ENCODE data around the gene MAU2.

Gene MAU2

DNA sequence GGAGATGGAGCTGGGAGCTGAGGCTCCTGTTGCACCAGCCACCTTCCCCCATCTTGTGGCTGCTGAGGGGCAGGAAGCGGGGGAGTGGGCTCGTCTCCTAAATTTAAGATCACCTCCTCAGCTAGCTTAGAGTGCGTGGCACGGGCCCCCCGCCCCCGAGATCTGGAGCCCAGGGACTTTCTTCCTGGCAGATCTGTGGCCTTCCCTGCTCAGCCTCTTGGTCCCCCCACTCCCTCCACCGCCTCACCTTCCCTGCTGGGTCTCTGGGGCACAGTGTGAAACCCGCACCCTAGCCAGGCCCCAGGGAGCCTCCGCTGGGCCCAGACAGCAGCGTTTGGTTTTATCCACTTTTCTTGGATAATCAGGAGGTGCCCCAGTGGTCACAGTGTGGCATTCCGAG, 35.9 kb downstream of the MAU2 start:
- no peak for DNase-seq (ENCODE audit: extremely low read depth, low read depth)
- TF ChIP-seq, protein P1, sequence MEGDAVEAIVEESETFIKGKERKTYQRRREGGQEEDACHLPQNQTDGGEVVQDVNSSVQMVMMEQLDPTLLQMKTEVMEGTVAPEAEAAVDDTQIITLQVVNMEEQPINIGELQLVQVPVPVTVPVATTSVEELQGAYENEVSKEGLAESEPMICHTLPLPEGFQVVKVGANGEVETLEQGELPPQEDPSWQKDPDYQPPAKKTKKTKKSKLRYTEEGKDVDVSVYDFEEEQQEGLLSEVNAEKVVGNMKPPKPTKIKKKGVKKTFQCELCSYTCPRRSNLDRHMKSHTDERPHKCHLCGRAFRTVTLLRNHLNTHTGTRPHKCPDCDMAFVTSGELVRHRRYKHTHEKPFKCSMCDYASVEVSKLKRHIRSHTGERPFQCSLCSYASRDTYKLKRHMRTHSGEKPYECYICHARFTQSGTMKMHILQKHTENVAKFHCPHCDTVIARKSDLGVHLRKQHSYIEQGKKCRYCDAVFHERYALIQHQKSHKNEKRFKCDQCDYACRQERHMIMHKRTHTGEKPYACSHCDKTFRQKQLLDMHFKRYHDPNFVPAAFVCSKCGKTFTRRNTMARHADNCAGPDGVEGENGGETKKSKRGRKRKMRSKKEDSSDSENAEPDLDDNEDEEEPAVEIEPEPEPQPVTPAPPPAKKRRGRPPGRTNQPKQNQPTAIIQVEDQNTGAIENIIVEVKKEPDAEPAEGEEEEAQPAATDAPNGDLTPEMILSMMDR (IDR thresholded peaks at IDR 0.05; ENCODE audit: low read depth, low read length) = no peak

DNA sequence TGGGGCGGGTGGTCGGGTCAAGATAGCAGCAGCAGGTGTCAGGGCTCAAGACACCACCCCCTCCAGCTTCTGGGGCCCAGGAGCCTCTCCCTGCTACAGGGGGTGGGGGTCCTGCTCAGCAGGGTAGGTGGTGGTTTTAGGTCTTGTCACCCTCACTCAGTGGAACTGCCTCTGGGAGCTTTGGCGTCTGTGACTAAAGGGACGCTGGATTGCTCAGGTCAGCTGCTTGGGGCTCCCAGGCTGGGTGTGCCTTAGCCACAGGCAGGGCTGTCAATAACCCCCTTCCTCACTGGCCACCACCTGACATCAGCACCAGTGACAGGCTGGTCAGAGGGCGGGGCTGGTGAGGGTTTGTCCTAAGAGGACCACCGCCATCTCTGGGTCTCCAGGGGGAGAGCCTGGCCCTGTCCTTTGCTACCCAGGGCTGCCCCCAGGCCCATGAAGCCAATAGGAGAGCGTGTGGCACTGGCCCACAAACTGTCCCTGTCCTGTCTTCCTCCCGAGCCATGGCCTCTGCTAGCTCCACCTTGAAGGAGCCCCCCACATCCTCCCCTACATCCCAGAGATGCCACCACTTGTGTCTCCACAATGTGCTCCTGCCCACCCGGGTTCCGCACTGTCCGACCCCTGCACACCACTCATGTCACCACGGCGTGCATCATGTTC, 36.4 kb downstream of the MAU2 start:
- no peak for DNase-seq (ENCODE audit: extremely low read depth, low read depth)
- TF ChIP-seq, protein P1 (IDR thresholded peaks at IDR 0.05; ENCODE audit: low read depth, low read length) = no peak

DNA sequence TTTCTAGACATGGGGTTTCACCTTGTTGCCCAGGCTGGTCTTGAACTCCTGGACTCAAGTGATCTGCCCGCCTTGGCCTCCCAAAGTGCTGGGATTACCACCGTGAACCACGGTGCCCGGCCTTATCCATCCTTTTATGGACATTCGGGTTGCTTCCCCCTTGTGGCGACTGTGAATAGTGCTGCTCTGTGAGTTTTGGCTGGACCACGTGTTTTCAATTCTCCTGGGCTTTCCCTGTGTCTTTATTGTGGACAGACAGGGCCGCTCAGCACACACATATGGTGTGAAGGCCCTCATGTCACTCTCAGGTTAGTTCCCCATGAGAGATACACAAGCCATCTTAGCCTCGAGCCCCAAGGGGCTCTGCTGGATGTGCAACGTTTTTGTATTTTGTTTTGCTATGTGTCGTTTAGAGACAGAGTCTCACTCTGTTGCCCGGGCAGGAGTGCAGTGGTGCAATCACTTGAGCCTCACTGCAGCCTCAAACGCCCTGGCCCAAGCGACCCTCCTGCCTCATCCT, 40.5 kb downstream of the MAU2 start:
- DNase-seq (ENCODE audit: extremely low read depth, low read depth) = peak; percentile 57
- TF ChIP-seq, protein P1 (IDR thresholded peaks at IDR 0.05; ENCODE audit: low read depth, low read length) = peak; percentile 75

DNA sequence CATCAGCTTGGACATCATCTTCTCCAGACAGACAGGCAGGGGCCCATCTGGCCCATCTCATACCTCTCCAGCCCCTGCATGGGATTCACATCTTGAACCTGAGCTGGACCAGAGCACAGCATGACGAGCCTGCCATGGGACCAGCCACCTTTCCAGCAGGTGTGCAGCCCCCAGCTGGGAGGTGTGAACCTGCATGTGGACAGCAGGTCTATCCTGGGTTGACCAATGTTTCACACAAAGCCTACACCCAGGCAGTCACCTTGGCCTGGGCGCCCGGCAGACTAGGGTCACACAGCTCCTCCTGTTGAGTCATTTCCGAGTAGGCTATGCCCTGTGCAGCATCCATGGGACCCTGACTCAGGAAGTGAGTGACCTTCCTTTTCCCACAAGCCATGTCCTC, 41.4 kb downstream of the MAU2 start:
- DNase-seq (ENCODE audit: extremely low read depth, low read depth) = no peak
- TF ChIP-seq, protein P1 (IDR thresholded peaks at IDR 0.05; ENCODE audit: low read depth, low read length) = no peak

DNA sequence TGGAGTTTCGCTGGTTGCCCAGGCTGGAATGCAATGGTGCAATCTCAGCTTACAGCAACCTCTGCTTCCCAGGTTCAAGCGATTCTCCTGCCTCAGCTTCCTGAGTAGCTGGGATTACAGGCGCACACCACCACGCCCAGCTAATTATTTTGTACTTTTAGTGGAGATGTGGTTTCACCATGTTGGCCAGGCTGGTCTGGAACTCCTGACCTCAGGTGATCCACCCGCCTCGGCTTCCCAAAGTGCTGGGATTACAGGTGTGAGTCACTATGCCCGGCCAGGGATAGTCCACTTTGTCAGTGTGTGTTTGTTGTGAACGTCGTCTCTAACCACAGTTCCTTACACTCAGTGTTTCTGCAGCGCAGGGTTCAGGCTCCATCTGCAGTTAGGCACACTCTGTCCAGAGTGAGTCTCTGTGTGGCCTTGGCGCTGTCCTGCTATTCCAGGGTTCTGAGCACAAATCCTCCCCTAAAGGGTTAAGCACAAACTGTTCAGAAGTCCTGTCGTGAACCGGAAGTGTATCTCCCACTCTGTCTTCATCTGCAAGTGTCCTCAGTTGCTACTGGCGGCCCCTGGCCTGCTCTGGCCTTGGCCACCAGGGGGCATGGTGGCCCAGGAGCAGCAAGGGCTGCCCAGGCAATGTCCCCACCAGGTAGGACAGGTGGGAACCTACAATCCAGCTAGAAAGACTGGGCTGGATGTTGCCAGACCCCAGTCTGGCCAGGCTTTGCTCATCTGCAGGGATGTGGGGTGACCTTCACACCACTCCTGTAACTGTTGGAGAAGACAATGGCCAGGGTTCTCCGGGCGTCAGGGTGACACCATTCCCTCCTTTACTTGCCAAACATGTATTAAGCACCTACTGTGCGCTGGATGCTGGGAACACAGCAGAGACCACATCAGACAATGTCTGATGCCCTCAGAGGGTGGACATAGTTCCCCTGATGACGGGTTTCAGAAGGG, 46.1 kb downstream of the MAU2 start:
- no peak for DNase-seq (ENCODE audit: extremely low read depth, low read depth)
- TF ChIP-seq, protein P1 (IDR thresholded peaks at IDR 0.05; ENCODE audit: low read depth, low read length) = peak; percentile 97

DNA sequence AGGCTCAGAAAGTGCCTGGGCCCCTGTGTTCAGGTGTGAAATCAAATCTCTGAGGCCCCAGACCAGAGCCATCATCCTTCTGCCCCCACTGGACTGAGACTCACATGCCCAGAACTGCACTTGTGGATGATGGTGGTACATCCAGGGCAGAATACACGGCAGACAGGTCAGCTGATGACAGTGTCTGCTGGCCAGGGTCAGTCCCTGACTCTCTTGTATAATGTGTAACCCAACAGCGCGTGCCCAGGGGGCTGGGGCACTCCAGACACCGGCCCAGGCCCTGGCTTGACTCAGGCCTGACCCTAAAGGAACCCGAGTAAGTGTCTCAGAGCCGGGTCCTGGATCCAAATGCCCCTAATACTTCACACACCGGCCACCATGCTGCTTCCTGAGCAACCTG, 47.5 kb downstream of the MAU2 start:
- TF ChIP-seq, protein P1 (IDR thresholded peaks at IDR 0.05; ENCODE audit: low read depth, low read length) = no peak
- no peak for DNase-seq (ENCODE audit: extremely low read depth, low read depth)

DNA sequence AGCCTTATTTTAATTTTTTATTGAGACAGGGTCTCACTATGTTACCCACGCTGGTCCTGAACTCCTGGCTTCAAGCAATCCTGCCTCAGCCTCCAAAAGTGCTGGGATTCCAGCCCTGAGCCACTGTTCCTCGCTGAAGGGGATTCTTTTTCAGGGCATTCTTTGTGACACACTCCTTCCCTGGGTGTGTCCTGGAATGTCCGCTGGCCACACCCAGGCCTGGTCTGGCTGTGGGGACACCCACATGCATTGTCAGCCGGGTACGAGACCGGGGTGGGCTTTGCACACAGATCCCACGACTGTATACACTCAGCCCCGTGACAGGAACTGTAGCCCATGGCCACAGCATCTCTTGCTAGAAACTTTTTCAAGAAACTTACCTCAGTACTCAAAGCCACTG, 50.4 kb downstream of the MAU2 start:
- TF ChIP-seq, protein P1 (IDR thresholded peaks at IDR 0.05; ENCODE audit: low read depth, low read length) = no peak
- no peak for DNase-seq (ENCODE audit: extremely low read depth, low read depth)

Data from AG09319 (cell line).